Retina (tissue), 1 donor: ENCODE measurements around the gene SCFD2.
A peak's percentile ranks its signal among the peaks of the same experiment; 100 is the strongest.

Experiments
- DNase-seq: peaks from one replicate; pipeline ENCODE4 v3.0.0-alpha.2; 2016

The SCFD2 gene

DNA sequence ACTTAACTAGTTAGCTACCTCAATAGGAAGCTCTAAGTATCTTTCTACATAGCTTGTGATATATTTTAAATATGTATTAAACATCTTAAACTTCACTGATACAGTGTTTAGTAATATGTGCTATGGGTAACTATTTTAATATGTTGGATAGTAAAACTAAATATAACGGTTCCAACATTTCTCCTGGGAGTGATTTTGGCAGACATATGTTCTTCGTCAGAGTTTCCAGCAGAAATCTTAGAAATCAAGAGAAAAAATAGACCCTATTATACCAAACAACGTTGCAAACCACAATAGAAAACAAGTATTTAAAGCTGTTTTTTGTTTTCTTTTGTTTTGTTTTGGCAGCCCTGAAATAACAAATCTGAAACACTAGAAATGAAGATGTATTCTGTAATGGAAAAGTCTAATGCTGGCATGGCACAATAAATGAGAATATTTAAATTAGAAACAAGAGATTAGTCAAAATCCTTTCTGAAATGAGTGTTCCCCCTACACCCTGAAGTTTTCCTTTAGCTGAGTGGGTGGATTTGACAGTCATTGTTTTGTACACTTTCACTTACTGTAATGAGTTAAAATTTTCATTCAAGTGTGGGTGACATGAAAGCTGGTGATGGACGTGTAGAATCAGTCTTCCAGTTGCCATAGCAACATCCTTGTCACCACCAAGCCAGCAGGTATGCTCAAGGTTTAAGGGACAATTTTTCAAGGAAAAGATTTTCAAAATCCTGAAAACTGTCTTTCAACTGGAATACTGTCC lies 233.5 kb downstream of the SCFD2 start:
- DNase-seq, result no peak

DNA sequence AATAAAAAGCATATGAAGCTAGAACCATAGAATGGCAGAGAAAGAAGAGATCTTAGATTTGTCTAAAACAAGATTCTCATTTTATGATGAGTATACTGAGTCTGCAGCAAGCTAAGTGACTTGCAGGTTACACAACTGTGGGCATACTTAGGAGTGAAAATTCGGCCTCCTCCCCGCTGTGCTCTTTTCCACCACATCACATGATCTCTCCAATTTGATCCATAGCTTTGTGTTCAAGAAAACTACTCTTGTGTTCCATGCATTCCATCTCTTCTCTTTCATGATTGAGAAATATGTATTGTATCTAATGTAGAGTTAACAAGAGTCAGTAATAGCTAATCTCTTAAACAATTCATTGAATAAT lies 234.3 kb downstream of the SCFD2 start:
- no peak for DNase-seq

DNA sequence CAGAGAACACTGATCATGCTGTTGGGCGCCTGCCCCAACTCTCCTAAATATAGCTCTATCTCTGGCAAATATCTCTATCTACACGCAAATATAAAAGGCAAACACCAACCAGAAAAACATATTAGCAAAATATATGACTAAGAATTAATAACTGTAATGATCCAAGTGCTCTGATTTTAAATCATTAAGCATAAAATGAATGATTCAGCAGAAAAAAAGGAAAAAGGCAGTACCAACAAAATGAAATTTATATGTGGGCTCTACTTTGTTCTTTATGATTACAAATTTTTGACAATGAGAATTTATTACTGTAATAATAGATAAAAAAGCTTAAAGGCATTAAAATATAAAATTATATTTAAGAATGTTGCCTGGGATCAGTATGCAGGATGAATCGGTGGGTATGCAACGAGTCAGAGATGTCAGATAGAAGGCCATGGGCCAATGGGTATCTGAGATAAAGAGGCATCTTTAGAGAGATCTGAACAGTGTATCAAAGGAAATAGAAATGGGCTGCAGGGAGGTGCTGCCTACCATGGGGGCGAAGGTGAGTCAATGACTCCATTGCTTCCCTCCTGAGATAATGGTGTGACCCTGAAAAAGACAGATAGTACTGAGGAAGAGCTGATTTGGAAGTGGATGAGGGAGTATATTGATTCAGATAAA lies 234.8 kb downstream of the SCFD2 start:
- DNase-seq, result no peak

DNA sequence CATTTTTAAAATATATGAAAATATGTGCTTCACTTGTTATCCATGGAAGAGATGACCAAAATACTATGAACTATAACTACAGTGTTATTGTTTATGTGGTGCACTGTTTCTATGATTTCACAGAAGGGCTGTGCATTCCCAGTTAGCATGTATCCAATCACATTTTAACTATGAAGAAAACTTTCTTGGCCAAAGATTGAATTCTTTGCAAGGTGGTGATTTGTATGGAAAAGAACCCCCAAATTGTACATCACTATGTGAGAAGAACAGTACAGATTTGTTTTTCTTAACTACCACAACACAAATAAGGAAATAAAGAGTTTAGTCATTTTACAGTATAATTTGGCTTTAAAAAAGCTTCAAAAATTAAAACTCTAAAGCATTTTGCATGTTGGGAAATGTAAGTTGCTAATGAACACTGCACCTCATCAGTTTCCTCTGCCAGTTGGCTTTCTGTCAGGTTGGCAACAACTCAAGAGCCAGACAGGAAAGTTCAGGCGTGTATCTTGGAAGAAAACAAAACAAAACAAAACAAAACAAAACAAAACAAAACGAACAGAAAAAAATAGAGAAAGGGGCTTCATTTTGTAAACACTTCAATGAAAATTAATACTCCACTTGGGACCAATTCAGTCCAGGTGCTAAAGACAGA lies 237.0 kb downstream of the SCFD2 start:
- DNase-seq, result no peak

DNA sequence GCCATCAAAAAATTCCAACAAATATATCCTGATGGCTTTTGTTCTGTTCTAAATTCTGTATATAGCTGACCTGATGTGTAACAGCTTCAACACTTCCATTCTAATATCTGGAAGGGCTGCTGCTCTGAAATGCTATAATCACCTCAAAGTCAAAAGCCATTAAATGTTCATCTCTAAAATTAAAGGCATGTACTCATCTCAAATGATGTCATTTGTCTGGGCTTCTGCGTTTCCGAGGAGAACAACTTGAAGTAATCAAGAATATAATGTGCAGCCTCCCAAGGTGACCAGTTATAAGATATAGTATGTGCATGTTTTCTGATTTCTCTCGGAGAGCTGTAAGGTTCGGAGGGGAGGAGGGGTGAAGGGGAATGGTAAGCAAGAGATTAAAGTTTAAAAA lies 237.6 kb downstream of the SCFD2 start:
- DNase-seq, result no peak

DNA sequence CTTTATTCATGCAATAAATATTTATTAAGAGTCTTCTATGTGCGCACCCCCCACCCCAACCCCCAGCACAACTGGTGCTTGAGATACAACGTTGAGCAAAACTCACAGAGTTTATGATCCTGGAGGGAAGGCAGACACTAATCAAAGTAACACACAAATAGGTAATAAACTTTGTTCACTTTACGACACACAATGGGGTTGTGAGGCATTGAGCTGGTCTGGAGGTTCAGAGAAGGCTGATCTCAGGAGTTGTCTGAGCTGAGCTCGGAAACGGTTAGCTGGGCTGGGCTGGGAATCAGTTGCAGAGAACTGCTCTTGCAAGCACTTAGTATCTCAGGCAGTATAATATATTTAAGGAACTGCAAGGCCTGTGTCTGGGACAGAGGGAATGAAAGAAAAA lies 238.5 kb downstream of the SCFD2 start:
- no peak for DNase-seq

GRCh38 chr4:53126099-53126498 lies 239.8 kb downstream of the SCFD2 start:
- DNase-seq, result no peak

DNA sequence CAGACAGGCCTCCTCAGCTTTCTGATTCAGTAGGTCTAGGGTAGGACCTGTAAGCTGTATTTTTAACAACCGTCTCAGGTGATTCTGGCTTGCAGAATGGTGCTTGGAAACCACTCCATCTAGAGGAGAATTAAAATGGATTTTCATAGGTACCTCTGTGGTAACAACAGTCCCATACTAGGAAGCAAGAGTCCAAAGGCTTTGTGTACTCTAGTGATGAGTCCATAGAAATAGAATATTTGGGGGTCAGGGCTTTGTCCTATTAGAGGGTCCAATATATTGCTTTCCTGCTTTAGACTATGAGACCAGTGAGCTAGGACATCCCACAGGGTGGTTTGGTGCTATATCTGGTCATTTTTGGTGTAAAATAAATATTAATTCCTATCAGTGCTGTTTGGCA lies 242.0 kb downstream of the SCFD2 start:
- no peak for DNase-seq

DNA sequence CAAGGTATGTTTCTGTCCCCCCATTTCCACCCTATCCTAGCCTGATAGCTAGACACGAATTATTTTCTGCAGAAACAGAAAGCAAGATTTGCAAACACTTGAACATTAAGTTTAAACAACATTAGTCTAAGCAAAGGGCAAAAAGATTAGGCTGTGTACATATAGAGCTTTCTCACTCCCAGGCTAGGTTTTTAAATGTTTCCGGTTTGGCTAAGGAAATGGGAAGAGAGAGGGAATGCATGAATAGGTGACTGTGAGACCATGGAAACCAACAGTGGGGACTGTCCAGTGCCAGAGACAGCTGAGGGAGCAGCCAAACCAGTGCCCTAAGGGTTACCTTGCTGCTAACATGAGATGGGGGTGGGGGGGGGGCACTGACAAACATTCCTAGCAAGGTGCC lies 242.7 kb downstream of the SCFD2 start:
- no peak for DNase-seq

DNA sequence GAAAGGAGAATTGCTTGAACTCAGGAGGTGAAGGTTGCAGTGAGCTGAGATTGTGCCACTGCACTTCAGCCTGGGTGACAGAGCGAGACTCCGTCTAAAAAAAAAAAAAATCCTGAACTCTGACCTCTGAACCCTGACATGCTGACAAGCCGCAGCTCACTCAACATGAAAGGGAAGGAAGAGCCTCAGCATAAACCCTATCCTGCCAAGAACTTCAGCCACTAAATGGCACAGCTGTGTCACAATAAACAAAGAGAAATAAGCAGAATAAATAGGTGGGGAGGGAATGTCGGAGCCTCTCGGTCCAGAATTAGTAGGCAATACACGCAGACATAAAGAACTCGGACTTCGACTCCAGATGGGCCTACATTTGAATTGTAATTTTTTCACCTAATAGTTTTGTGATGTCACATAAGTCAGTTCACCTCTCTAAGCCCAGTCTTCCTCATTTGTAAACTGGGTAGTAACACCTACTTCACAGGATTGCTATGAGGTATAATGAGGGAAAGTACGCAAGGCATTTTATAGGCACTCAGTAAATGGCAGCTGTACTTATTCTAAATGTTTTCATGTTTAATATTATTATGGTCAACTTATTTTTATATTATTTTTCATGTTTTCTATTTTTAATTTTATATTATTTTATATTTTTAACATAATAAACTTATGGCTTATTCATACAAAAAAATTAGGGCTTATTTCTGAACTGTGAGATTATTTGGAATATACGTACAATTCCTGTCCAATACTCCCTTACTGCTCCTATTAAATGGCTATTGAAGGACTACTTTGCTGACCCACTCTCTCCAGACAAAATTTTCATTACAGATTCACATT lies 243.4 kb downstream of the SCFD2 start:
- DNase-seq, result no peak

- DNase-seq, result no peak
Measured at GRCh38 chr4:53121264-53121865, 244.5 kb downstream of the SCFD2 start.

DNA sequence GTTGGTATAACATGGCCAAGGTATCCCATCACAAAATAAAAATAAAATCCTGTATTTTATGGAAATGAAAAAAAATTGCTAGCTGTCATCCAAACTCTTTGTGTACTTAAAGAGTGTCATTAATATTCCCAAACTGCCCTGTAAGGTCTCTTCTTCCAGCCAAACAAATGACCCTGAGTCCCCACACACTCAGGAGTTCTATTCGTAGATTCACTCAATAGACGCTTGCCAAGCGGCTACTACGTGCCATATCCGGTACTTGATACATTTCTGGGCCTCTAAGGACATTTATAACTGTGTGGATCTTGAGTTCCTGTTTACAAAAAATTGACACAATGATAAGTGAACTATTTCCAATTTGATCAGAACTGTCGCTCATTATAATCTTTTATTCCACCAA lies 245.1 kb downstream of the SCFD2 start:
- DNase-seq, result no peak

DNA sequence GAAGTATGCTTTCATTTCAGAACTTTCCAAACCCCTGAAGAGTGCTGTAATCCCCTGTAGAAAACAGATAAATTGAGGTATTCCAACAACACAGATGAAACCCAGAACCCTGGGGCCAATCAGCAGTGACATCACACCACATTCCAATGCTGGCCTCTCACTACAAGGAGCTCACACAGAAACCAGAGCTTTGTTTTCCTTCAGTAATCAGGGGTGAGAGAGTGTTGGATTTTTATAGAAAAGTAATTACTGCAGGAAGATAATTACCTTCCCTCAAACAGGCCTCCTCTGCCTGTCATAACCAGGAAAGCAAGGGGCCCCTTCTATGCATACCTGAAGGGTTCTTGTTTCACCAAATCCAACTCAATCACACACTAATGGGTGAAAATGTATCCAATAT lies 246.2 kb downstream of the SCFD2 start:
- peak; percentile 18 for DNase-seq

- no peak for DNase-seq
Measured at GRCh38 chr4:53118676-53119075, 247.2 kb downstream of the SCFD2 start.

DNA sequence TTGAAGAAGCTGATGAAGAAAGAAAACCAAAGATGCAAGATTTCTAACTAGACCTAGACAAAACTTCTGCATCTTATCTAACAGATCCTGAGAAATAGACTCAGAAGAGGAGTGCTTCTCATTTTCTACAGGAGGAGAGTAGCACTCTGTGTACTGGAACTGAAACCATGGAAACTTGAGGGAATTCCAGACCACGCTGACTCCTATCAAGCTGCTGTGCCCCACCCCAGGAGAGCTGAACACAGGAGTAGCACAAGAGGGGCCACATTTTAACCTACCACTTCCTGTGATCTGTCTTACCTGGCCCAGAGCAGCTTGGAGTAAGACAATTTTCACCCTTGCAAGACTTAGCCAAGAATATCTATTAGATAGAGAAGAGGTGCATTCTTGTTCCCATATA lies 248.9 kb downstream of the SCFD2 start:
- DNase-seq, result no peak

DNA sequence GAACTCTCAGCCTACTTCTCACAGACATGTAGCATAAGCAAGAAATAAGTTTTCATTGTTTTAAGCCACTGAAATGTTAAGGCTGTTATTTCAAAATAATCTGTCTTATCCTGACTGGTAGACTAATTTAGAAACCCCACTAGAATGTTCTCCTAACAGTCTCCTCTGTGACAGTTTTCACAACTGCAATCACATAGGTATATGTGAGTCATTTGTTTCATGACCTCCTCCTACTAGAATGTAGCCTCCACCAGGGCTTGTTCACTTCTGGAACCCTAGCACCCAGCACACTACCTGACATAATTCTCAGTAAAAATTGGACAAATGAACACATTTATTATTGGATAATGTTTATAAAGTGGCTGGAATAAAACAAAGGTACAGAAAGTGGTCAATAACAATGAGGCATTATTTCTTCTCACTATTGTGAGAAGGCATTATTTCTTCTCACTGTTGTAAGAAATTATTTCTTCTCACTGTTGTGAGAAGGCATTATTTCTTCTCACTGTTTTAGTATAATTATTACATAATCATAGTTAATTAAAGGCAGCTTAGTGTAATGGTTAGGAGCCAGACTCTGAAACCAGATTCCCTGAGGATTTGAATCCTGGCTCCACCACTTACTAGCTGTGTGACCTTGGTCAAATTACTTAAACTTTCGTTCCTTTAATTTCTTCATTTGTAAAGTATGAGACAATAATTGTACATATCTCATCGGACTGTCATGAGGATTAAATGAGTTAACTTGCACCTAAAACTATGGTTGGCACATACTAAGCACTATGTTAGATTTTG lies 252.2 kb downstream of the SCFD2 start:
- DNase-seq, result no peak

GRCh38 chr4:53105313-53105712 lies 260.5 kb downstream of the SCFD2 start:
- no peak for DNase-seq

DNA sequence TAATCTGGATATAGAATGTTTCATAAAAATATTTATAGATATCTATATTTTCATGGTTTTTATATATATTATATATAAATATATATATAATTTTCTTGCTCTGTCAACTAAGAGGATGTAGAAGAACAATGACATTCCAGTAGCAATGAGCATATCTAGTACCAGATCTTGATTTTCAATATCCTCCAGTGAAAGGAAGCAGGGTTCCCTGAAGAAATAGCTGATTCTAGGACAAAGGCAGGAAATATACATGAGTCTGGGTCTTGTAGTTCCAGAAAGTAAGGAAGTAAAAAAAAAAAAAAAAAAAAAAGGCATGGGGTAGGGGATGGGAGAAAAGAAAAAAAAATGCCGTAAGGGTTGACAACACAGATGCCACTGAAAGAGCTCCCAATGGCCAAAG lies 262.4 kb downstream of the SCFD2 start:
- DNase-seq, result no peak

DNA sequence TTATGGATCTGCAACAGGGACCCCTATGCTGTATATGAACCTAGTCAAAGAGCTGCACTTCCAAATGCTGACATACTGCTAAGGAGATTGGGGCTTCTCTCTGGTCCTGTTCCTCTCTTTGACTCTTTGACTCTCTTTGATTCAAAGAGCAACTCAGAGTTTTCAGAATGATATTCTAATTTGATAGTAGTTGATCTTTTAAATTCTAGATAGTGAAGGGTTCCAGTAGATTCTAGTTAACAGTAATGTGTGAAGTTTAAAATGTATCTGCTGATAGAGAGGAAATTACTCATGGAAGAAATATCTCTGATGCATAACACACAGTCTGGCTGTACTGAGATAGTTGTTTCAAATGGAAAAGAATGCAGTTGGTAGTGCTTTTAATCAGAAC lies 264.7 kb downstream of the SCFD2 start:
- no peak for DNase-seq

- DNase-seq, result no peak
Measured at GRCh38 chr4:53100501-53101190, 265.2 kb downstream of the SCFD2 start.

DNA sequence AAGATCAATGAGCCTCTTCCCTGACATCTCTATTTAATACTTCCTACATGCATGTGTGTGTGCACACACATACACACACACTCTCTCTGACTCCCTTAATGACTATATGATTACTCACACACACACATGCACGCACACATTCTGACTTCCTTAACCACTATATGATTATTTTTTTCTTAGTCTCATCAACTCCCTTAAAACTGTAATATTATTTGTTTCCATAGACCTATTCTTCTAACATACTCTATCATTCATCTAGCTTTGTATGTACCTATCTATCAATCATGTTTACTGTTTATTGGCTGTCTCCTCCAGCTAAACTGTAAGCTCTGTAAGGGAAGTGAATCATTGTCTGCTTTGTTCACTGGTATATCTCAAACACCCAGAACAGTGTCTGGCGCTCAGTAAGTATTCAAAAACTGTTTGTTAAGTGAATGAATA lies 267.2 kb downstream of the SCFD2 start:
- DNase-seq, result no peak
